ENCODE results near the gene OLFML2A.

Gene OLFML2A

DNA sequence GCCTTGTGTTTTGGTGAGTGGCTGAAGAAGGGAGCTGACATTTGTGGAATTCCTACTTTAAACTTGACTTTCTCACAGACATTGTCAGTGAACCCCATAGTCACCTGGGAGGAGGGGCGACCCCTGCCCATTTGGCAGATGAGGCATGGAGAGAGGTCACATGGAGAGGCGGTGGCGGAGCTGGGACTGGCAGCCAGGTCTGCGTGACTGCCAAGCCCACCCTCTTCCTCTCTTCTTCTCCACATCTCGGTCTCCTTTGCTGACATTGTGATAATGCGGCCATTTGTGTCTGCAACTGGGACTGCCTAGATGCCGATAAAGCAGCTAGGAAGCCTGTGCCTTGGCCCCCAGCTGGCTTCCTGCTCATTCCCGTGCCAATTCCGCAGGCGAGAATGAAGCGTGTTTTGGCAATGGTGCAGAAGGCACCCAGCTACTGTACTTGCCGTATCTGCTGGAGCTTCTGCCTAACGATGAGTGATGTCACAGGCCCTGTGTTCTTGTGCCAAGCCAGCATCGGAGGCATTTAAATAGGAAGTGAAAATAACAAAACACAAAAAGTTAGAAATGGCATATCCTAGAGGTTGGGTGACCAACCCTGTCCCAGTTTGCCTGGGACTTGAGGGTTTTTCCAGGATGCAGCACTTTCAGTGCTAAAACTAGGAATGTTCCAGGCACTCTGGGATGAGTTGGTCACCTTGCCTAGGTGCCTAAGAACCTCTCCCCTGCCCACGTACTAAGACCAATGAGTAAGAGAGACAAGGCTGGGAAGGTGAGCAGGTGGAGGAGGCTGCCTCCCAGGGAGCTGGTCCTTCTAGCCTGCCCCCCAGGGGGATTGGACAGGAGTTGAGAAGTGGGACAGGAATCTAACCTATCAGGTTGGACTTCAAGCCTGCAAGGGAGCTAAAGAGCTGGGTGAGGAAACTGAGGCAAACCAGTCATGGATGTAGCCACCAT is 23.6 kb downstream of the OLFML2A start:
- no peak for DNase-seq

DNA sequence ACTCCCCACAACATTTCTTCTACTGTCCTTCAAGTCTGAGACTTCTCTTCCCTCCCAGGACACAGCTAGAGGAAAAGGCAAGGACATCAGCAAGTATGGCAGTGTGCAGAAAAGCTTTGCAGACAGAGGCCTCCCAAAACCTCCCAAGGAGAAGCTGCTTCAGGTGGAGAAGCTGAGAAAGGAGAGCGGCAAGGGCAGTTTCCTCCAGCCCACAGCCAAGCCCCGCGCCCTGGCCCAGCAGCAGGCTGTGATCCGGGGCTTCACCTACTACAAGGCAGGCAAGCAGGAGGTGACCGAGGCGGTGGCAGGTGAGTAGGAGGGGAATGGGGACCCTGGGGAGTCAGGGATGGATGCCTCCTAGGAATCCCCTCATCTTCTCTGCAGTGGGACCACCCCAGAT is 24.4 kb downstream of the OLFML2A start:
- no peak for DNase-seq

GRCh38 chr9:124802426-124802825 is 25.5 kb downstream of the OLFML2A start:
- DNase-seq: no peak

DNA sequence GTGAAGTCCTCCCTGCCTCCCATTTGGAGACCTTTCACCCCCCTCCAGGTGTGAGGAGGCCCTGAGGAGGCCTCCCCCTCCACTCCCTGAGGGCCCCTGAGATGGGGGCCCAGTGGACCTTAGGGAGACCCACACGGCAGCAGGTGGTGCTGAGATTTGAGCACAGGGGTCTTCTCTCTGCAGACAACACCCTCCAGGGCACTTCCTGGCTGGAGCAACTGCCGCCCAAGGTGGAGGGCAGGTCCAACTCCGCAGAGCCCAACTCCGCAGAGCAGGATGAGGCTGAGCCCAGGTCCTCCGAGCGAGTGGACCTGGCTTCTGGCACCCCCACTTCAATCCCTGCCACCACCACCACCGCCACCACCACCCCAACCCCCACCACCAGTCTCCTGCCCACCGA is 27.0 kb downstream of the OLFML2A start:
- DNase-seq: no peak

- no peak for DNase-seq
Observed at GRCh38 chr9:124805186-124805585, 28.3 kb downstream of the OLFML2A start.

DNA sequence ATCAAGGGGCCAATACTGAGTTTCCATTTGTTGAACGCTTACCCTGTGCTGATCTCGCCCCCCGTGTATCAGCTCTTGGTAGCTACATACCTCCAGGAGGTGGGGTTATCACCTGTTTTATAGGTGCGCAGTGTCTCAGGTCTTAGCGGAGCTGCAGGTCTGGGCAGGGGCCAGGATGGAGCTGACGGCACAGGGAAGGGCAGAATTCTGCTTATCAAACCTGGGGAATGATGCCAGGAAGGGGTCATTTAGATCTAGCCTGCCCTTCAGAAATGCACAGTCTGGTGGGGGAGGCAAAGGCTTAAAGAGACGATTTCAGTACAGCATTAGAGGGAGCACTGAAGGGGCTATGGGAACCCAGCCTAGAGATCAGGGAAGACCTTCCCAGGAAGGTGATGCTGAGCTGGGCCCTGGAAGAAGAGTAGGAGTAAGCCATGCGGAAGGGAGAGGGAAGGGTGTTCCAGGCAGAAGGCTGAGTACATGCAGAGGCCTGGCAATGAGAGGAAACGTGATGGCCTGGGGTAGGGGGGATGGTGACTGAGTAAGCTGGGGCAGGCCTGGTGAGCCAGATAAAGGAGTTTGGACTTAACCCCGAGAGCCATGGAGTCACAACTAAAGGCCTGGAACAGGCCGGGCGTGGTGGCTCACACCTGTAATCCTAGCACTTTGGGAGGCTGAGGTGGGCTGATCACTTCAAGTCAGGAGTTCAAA is 31.5 kb downstream of the OLFML2A start:
- DNase-seq: peak; percentile 72

- peak; percentile 92 for DNase-seq
Observed at GRCh38 chr9:124809211-124809610, 32.3 kb downstream of the OLFML2A start.

GRCh38 chr9:124809741-124810500 is 33.0 kb downstream of the OLFML2A start:
- no peak for DNase-seq

GRCh38 chr9:124810663-124811355 is 33.9 kb downstream of the OLFML2A start:
- DNase-seq: peak; percentile 99

- peak; percentile 99 for DNase-seq
Observed at GRCh38 chr9:124812441-124812876, 35.5 kb downstream of the OLFML2A start.

- DNase-seq: no peak
Observed at GRCh38 chr9:124813041-124813440, 36.1 kb downstream of the OLFML2A start.

- DNase-seq: peak; percentile 70
Observed at GRCh38 chr9:124813501-124814163, 36.7 kb downstream of the OLFML2A start.

GRCh38 chr9:124814164-124814535 is 37.2 kb downstream of the OLFML2A start:
- DNase-seq: no peak

GRCh38 chr9:124815601-124816000 is 38.7 kb downstream of the OLFML2A start:
- DNase-seq: no peak

- peak; percentile 98 for DNase-seq
Observed at GRCh38 chr9:124818431-124819281, 41.7 kb downstream of the OLFML2A start.

DNA sequence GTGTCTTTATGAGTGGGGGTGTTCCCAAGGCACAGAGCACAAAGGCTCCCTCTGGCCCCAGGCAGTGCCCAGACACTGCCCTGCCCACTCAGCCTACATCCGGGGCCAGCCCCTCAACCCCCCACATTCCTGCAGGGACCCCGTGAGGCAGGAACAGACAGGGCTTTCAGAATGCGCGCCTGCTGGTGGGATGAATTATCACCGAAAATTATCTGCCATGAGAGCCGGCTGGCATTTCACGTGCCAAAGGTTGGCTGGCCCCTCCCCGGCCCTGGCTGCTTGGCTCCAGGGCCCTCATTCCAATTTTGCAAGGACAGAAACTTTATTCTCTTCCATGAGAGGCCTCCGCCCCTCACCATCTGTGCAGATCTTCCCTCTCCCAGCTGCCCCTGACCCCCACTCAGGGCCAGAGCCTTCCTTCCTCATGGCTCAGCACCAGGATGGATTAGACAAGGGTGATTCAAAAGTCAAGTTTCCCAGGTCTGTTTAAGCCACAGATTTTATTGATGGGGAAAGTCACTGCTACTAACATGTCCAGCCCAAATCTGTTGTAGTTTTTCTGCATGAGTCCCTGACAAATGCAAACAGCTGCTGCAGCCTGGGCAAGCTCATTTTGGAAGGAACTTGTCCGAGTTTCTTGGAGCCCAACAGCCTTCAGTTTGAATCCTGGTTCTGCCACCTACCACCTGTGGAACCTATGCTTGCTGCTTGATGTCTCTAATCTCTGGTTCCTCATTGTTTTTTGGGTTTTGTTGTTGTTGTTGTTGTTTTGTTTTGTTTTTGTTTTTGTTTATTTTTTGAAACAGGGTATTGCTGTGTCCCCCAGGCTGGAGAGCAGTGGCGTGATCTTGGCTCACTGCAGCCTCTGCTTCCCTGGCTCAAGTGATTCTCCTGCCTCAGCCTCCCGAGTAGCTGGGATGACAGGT is 44.0 kb downstream of the OLFML2A start:
- DNase-seq: no peak

DNA sequence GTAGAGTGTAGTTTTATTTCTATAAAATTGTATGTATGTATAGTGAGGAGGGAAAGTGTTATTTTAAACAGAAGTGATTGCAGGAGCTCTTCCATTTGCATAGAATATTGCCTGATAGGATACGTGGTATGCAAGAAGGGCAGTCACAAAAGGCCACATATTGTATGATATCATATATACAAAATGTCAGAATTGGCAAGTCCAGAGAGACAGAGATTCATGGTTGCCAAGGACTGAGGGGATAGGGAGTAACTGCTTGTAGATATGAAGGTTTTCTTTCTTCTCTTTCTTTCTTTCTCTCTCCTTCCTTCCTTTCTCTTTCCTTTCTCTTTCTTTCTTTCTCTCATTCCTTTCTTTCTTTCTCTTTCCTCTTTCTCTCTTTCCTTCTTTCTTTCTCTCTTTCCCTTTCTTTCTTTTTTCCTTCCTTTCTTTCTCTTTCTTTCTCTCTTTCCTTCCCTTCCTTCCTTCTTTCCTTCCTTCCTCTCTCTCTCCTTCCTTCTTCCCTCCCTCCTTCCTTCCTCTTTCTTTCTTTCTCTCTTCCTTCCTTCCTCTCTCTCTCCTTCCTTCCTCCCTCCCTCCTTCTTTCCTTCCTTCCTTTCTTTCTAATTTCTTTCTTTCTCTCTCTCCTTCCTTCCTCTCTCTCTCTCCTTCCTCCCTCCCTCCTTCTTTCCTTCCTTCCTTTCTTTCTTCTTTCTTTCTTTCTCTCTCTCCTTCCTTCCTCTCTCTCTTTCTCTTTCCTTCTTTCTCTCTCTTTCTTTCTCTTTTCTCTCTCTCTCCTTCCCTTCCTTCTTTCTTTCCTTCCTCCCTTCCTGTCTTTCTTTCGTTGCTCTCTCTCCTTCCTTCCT is 51.8 kb downstream of the OLFML2A start:
- no peak for DNase-seq

DNA sequence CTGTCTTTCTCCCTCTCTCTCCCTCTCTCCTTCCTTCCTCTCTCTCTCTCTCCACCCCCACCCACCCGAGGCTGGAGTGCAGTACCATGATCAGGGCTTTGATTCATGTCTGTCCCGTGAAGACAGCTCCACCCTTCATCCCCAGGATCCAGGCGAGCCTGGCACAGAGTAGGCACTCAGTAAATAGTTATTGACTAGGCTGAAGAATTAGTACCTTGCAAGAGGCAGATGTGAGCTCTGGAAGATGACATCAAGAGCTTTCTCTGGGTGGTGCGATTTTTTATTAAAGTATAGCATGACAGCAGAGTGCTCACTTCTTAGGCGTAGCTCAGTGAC is 52.4 kb downstream of the OLFML2A start:
- no peak for DNase-seq

GRCh38 chr9:124830593-124830992 is 53.7 kb downstream of the OLFML2A start:
- no peak for DNase-seq
